ENCODE results near the gene POLR3H.
"Not testable (repeated sequence)": the region's sequence is repeated elsewhere in the genome, so short reads cannot be mapped to it uniquely, and the experiment has no call there.

Gene POLR3H

GRCh38 chr22:41563051-41563711 lies 18.9 kb upstream of the POLR3H start:
- peak; percentile 82 for FAIRE-seq

GRCh38 chr22:41562461-41562860 lies 18.2 kb upstream of the POLR3H start:
- FAIRE-seq, result no peak

GRCh38 chr22:41561788-41562187 lies 17.5 kb upstream of the POLR3H start:
- no peak for FAIRE-seq

- FAIRE-seq, result no peak
Measured at GRCh38 chr22:41561335-41561734, 17.1 kb upstream of the POLR3H start.

- FAIRE-seq, result no peak
Measured at GRCh38 chr22:41560095-41560471, 15.8 kb upstream of the POLR3H start.

GRCh38 chr22:41558241-41558630 lies 14.0 kb upstream of the POLR3H start:
- not testable (repeated sequence) for FAIRE-seq

- no peak for FAIRE-seq
Measured at GRCh38 chr22:41557401-41558240, 13.4 kb upstream of the POLR3H start.

- no peak for FAIRE-seq
Measured at GRCh38 chr22:41556561-41556960, 12.3 kb upstream of the POLR3H start.

GRCh38 chr22:41555325-41555982 lies 11.2 kb upstream of the POLR3H start:
- FAIRE-seq, result no peak

- no peak for FAIRE-seq
Measured at GRCh38 chr22:41551877-41552582, 7.8 kb upstream of the POLR3H start.

GRCh38 chr22:41550952-41551491 lies 6.8 kb upstream of the POLR3H start:
- no peak for FAIRE-seq

- FAIRE-seq, result no peak
Measured at GRCh38 chr22:41548830-41549211, 4.6 kb upstream of the POLR3H start.

- no peak for FAIRE-seq
Measured at GRCh38 chr22:41544671-41545476, 604 bp upstream of the POLR3H start.

- no peak for FAIRE-seq
Measured at GRCh38 chr22:41542224-41542623, 2.0 kb downstream of the POLR3H start.

- no peak for FAIRE-seq
Measured at GRCh38 chr22:41541484-41541883, 2.8 kb downstream of the POLR3H start.

GRCh38 chr22:41540365-41540764 lies 3.9 kb downstream of the POLR3H start:
- no peak for FAIRE-seq

- no peak for FAIRE-seq
Measured at GRCh38 chr22:41540006-41540315, 4.3 kb downstream of the POLR3H start.

- FAIRE-seq, result no peak
Measured at GRCh38 chr22:41539146-41540005, 4.9 kb downstream of the POLR3H start.

GRCh38 chr22:41538583-41538982 lies 5.7 kb downstream of the POLR3H start:
- FAIRE-seq, result no peak

GRCh38 chr22:41537203-41537602 lies 7.1 kb downstream of the POLR3H start:
- FAIRE-seq, result no peak

GRCh38 chr22:41535244-41535643 lies 9.0 kb downstream of the POLR3H start:
- no peak for FAIRE-seq
